A673 (cell line): Measurements from ENCODE around the gene HAUS7.

ENCODE experiments used
- EZH2 ChIP-seq: fragments of 200-600 bp; sonication (generic); IDR thresholded peaks from 2 replicates; pipeline ENCODE4 v1.6.1; 2017; ENCODE audit warnings: borderline replicate concordance, low read depth, mild to moderate bottlenecking, mixed read lengths, antibody characterized with exemption, low read length; ENCODE audit not compliant: poor library complexity, severe bottlenecking
- TF ChIP-seq, protein P1 (sequence below): fragments of 300-800, 200-600 bp; sonication (generic); conservative IDR thresholded peaks from 2 replicates; pipeline ENCODE4 v1.5.1; 2017; ENCODE audit warnings: low read depth, mild to moderate bottlenecking, antibody characterized with exemption, low read length, moderate library complexity, mixed read lengths

DNA sequence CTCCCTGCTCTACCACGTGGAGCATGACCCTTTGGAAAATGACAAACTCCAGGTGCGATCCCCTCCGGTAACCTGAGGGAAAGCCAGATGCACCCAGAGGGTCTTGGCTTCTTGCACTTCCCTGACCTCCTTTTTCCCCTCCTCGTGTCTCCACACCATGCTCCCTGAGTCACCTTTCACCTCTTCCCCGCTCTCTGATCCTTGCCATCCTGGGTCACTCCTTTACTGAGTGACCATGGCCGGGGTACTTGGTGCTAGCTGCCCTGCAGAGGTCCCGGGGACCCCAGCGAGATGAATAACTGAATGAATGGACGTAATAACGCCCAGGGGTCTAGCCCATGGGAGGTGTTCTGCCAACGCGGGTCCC lies 59.5 kb downstream of the HAUS7 start:
- TF ChIP-seq, protein P1, sequence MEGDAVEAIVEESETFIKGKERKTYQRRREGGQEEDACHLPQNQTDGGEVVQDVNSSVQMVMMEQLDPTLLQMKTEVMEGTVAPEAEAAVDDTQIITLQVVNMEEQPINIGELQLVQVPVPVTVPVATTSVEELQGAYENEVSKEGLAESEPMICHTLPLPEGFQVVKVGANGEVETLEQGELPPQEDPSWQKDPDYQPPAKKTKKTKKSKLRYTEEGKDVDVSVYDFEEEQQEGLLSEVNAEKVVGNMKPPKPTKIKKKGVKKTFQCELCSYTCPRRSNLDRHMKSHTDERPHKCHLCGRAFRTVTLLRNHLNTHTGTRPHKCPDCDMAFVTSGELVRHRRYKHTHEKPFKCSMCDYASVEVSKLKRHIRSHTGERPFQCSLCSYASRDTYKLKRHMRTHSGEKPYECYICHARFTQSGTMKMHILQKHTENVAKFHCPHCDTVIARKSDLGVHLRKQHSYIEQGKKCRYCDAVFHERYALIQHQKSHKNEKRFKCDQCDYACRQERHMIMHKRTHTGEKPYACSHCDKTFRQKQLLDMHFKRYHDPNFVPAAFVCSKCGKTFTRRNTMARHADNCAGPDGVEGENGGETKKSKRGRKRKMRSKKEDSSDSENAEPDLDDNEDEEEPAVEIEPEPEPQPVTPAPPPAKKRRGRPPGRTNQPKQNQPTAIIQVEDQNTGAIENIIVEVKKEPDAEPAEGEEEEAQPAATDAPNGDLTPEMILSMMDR = no peak
- TF ChIP-seq EZH2 = no peak
